SK-N-MC (cell line): ENCODE measurements around the gene ARID1A.

Experiments
- EZH2 ChIP-seq: fragments of 200-600 bp; sonication (generic); IDR thresholded peaks from one replicate; pipeline ENCODE4 v1.6.1; 2017; ENCODE audit warnings: antibody characterized with exemption
- POLR2AphosphoS5 ChIP-seq: IDR thresholded peaks from 2 replicates; pipeline ENCODE4 v1.6.1; 2012; ENCODE audit warnings: mild to moderate bottlenecking, low read depth, low read length, borderline replicate concordance

- no peak for TF ChIP-seq POLR2AphosphoS5
- no peak for TF ChIP-seq EZH2
Observed at GRCh38 chr1:26768755-26769154, 72.9 kb downstream of the ARID1A start.
